OCI-LY7 (cell line): ENCODE measurements around the gene MYBPC3. TPM values are rescaled to one million over a fixed set of nuclear protein-coding genes. Genes with fewer than 3 reads are reported as not detected.

Experiments used
- BruUV-seq: library from RNA; stranded (reverse); fragments of 400-500 nt; replicated peaks from 2 replicates; lab custom pipeline; 2021; lab: Mats Ljungman, UMichigan
- CTCF ChIA-PET: fragments of 300-600 bp; sonication (Branson Sonifier 250); formaldehyde crosslinking; loops from one replicate; lab custom pipeline; 2022; ENCODE audit warnings: antibody characterized with exemption; ENCODE audit not compliant: unreplicated experiment; lab: Charles Lee
- POLR2A ChIA-PET: fragments of 300-600 bp; sonication (Branson Sonifier 250); formaldehyde crosslinking; loops from one replicate; lab custom pipeline; 2022; ENCODE audit warnings: antibody characterized with exemption; lab: Charles Lee
- DNase-seq: peaks from one replicate; pipeline ENCODE4 v3.0.0-alpha.2; 2015; ENCODE audit warnings: low spot score
- H2AFZ ChIP-seq: fragments of 200-600 bp; sonication (generic), shearing (Covaris generic); 2 replicates; pipeline ENCODE4 v1.6.1; 2014; ENCODE audit warnings: mild to moderate bottlenecking, antibody characterized with exemption, low read length, moderate library complexity
- H3K27ac ChIP-seq: fragments of 200-600 bp; sonication (generic); 2 replicates; pipeline ENCODE4 v1.5.1; 2014; ENCODE audit warnings: mixed run types, low read depth, mild to moderate bottlenecking, moderate library complexity, low read length, inconsistent platforms; ENCODE audit not compliant: poor library complexity, severe bottlenecking
- H3K36me3 ChIP-seq: fragments of 200-600 bp; sonication (generic); 2 replicates; pipeline ENCODE4 v1.6.1; 2014; ENCODE audit warnings: mild to moderate bottlenecking, antibody characterized with exemption, low read length, moderate library complexity, mixed read lengths; ENCODE audit not compliant: insufficient read depth
- H3K4me1 ChIP-seq: fragments of 200-600 bp; sonication (generic); 2 replicates; pipeline ENCODE4 v1.5.1; 2014; ENCODE audit warnings: mild to moderate bottlenecking, low read length; ENCODE audit not compliant: insufficient read depth, poor library complexity, severe bottlenecking
- H3K4me2 ChIP-seq: fragments of 200-600 bp; sonication (generic); 2 replicates; pipeline ENCODE4 v1.6.1; 2014; ENCODE audit warnings: mild to moderate bottlenecking, low read length
- H3K4me3 ChIP-seq: fragments of 200-600 bp; sonication (generic); 2 replicates; pipeline ENCODE4 v1.5.1; 2014; ENCODE audit warnings: mild to moderate bottlenecking, low read depth, low read length; ENCODE audit not compliant: poor library complexity, severe bottlenecking
- H3K79me2 ChIP-seq: fragments of 200-600 bp; sonication (generic); 2 replicates; pipeline ENCODE4 v1.6.1; 2016; ENCODE audit warnings: low read depth, mild to moderate bottlenecking, low read length, moderate library complexity, mixed read lengths; ENCODE audit not compliant: insufficient read depth
- H3K9me2 ChIP-seq: fragments of 200-600 bp; sonication (generic); 2 replicates; pipeline ENCODE4 v1.6.1; 2016; ENCODE audit warnings: mild to moderate bottlenecking, low read length, mixed read lengths; ENCODE audit not compliant: insufficient read depth
- H3K9me3 ChIP-seq: fragments of 200-600 bp; sonication (generic); 2 replicates; pipeline ENCODE4 v1.6.1; 2014; ENCODE audit warnings: mild to moderate bottlenecking, mixed run types, low read length, mixed read lengths
- H4K20me1 ChIP-seq: fragments of 200-600 bp; sonication (generic); 2 replicates; pipeline ENCODE4 v1.6.1; 2014; ENCODE audit warnings: mild to moderate bottlenecking, antibody characterized with exemption, low read length, moderate library complexity, mixed read lengths; ENCODE audit not compliant: insufficient read depth
- EZH2phosphoT487 ChIP-seq: fragments of 200-600 bp; sonication (generic); IDR thresholded peaks from 2 replicates; pipeline ENCODE4 v1.6.1; 2018; ENCODE audit warnings: low read depth, borderline replicate concordance, mild to moderate bottlenecking, mixed run types, antibody characterized with exemption, low read length, moderate library complexity, mixed read lengths
- intact Hi-C: fragments of 100-400 bp; cut with micrococcal nuclease; formaldehyde crosslinking; loops from one replicate; pipeline ENCODE4 v1.10.0; 2022; ENCODE audit not compliant: unreplicated experiment
- total RNA-seq, 2 experiments: library from RNA; depleted of rRNA in 1 of 2; stranded (reverse); fragments of >200 nt in 1 of 2; shearing (Covaris generic) in 1 of 2; gene quantifications; 2 replicates each; pipeline ENCODE4 v1.2.3, GENCODE V29; 2014 to 2022
- TF ChIP-seq, protein P1 (sequence below): fragments of 200-600 bp; sonication (generic); conservative IDR thresholded peaks from 2 replicates; pipeline ENCODE4 v1.5.1; 2014; ENCODE audit warnings: mild to moderate bottlenecking, antibody characterized with exemption, low read length, moderate library complexity, mixed read lengths

Gene MYBPC3
- total RNA-seq, 2 experiments from 2014 or later, result 0.25 to 0.29 TPM

DNA sequence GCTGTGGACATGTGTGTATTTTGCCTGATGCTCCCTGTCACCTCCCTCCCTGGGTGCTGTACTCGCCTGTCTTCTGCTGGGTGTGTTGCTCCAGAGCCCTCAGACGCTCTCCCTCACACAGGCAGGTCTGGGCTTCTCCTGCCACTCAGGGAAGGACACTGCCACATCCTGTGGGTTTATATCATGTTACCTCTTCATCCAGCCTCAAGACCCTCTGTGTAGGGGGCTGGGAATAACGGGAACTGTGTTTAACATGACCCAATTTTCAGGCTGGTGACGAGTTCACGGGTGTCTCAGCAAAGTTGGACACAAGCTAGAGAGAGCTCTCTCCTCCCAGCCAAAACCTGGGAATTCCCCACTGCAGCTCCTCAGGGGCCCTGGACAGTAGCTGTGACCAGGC, 24.6 kb downstream of the MYBPC3 start:
- no peaks in the 10 kb centered on the region for H3K9me2 ChIP-seq
- intact Hi-C loops, result no loop called here
- H3K9me3 ChIP-seq, result no peaks in the 10 kb centered on the region
- TF ChIP-seq EZH2phosphoT487, result no peak
- TF ChIP-seq, protein P1, sequence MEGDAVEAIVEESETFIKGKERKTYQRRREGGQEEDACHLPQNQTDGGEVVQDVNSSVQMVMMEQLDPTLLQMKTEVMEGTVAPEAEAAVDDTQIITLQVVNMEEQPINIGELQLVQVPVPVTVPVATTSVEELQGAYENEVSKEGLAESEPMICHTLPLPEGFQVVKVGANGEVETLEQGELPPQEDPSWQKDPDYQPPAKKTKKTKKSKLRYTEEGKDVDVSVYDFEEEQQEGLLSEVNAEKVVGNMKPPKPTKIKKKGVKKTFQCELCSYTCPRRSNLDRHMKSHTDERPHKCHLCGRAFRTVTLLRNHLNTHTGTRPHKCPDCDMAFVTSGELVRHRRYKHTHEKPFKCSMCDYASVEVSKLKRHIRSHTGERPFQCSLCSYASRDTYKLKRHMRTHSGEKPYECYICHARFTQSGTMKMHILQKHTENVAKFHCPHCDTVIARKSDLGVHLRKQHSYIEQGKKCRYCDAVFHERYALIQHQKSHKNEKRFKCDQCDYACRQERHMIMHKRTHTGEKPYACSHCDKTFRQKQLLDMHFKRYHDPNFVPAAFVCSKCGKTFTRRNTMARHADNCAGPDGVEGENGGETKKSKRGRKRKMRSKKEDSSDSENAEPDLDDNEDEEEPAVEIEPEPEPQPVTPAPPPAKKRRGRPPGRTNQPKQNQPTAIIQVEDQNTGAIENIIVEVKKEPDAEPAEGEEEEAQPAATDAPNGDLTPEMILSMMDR, result no peak
- no peak overlapping the region for H3K27ac ChIP-seq
- no peaks in the 10 kb centered on the region for H4K20me1 ChIP-seq
- H3K4me2 ChIP-seq, result no peak overlapping the region
- no peak for DNase-seq
- BruUV-seq, result no TSS peak
- CTCF ChIA-PET, result no interaction called here
- H3K79me2 ChIP-seq, result no peaks in the 10 kb centered on the region
- no peak overlapping the region for H2AFZ ChIP-seq
- POLR2A ChIA-PET, result no interaction called here
- peaks cover 47% of the 10 kb centered on the region; the same call in 1 of the 2 replicates for H3K36me3 ChIP-seq
- H3K4me1 ChIP-seq, result no peaks in the 10 kb centered on the region
- H3K4me3 ChIP-seq, result no peak overlapping the region

DNA sequence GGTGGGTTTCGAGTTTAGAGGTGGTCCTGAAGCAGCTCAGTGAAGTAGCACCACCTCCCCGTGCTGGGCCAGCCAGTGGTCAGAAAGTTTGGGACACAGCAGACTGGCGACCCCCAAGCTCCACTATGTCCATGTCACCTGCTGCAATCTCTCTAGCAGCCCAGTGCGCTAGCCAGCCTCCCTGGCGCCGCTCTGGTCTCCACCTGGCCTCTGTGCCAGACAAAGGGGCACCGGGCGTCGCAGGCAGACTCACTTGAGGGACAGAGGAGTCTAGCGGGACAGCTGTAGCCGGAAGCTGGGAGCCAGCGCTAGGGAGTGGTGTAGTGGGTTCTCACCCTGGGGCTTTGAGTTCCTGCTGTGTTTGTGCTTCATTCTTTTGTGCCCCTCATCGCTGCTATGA, 25.5 kb downstream of the MYBPC3 start:
- Histone ChIP-seq H3K9me3 (no peaks in the 10 kb centered on the region), H3K27ac (no peak overlapping the region), H3K79me2 (no peaks in the 10 kb centered on the region), H4K20me1 (no peaks in the 10 kb centered on the region), H2AFZ (no peak overlapping the region), H3K4me1 (no peaks in the 10 kb centered on the region), H3K4me2 (no peak overlapping the region), H3K9me2 (no peaks in the 10 kb centered on the region), H3K36me3 (peaks cover 48% of the 10 kb centered on the region; the same call in 1 of the 2 replicates), H3K4me3 (no peak overlapping the region)
- no TSS peak for BruUV-seq
- CTCF ChIA-PET, result no interaction called here
- POLR2A ChIA-PET, result no interaction called here
- no peak for DNase-seq
- intact Hi-C loops, result no loop called here
- TF ChIP-seq, protein P1, result no peak
- TF ChIP-seq EZH2phosphoT487, result no peak

DNA sequence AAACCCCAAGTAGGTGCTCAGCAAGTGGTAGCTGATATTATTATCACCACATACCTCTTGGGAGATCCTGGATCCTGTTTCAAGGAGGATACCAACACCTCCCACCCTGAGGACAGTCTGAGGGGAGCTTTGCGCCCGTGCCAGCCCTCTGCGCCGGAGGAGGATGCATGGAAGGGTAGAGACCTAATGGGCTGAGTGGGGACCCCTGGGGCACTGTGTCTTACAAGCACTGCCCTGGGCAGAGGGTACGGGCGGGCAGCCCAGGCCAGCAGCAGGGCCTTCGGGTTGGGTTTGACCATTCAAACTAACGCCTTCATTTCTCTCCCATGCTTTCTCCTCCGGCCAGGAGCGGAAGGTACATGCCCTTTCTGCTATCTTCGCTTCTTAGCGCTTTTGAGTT, 26.3 kb downstream of the MYBPC3 start:
- Histone ChIP-seq H3K4me1 (no peaks in the 10 kb centered on the region), H2AFZ (no peak overlapping the region), H3K79me2 (no peaks in the 10 kb centered on the region), H3K9me2 (no peaks in the 10 kb centered on the region), H3K36me3 (peaks cover 56% of the 10 kb centered on the region; the same call in 1 of the 2 replicates), H3K27ac (no peak overlapping the region), H3K4me3 (no peak overlapping the region), H4K20me1 (no peaks in the 10 kb centered on the region), H3K4me2 (no peak overlapping the region), H3K9me3 (no peaks in the 10 kb centered on the region)
- ChIA-PET CTCF (no interaction called here), POLR2A (interaction anchor here (1.0 kb wide), 1 partner anchor 97 kb away, joined by 3 read pairs; no protein-coding TSS in a partner anchor)
- BruUV-seq, result no TSS peak
- no peak for TF ChIP-seq EZH2phosphoT487
- TF ChIP-seq, protein P1, result no peak
- DNase-seq, result no peak
- intact Hi-C loops, result no loop called here
